HG03571 (cell line): ENCODE results near the gene GUSB.

ENCODE experiments used
- ATAC-seq: cut with Tn5 transposase; IDR thresholded peaks from one replicate; pipeline ENCODE4 v1.9.1; 2021; ENCODE audit not compliant: unreplicated experiment

Gene GUSB

DNA sequence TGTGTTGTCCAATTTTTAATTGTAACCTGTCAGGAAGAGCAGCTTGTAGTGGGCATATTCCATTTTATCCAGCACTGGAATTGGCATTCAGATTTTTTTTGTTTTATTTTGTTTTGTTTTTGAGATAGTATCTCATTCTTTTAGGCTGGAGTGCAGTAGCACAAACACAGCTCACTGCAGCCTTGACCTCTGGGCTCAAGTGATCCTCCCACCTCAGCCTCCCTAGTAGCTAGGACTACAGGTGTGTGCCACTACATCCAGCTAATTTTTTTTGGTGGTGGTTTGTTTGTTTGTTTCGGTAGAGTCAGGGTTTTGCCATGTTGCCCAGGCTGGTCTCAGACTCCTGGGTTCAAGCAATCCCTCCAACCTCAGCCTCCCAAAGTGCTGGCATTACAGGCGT is 44.7 kb downstream of the GUSB start:
- no peak for ATAC-seq

- no peak for ATAC-seq
Measured at GRCh38 chr7:65931685-65932084, 50.3 kb downstream of the GUSB start.

GRCh38 chr7:65927489-65928448 is 54.2 kb downstream of the GUSB start:
- ATAC-seq: no peak

- ATAC-seq: no peak
Measured at GRCh38 chr7:65926588-65926987, 55.4 kb downstream of the GUSB start.

DNA sequence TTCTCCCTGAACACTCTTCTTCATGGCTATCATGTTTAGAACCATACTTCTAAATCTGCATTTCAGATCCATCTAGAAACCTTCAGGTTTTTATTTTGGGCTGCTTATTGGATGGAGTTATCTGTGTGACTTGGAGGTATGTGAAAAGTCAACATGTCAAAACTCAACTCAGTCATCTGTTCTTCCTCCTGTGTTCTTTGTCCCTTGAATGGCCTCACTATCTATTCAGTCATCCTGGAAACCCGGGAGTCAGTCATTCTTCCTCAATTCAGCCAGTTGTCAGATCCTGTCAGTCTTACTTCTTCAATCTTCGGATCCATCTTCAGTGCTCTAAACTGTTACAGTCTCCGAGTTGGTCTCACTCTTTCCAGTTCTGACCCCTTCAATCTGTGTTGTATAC is 57.0 kb downstream of the GUSB start:
- ATAC-seq: no peak

DNA sequence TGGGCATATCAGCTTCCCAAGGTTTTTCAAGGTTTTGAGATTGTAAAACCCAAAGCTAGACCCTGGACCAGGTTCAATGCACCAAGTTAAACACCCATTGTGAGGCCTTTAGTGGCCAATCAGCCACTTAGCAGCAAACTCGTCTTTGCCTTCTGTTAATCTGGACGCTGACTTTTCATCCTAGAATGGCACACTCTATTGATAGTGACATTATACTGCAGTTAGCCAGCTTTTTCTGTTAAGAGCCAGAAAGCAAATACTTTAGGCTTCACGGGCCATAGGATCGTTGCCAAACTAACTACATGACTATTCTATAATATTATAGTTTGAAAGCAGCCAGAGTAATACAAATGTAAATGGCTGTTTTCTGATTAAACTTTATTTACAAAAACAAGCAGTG is 57.8 kb downstream of the GUSB start:
- ATAC-seq: no peak

DNA sequence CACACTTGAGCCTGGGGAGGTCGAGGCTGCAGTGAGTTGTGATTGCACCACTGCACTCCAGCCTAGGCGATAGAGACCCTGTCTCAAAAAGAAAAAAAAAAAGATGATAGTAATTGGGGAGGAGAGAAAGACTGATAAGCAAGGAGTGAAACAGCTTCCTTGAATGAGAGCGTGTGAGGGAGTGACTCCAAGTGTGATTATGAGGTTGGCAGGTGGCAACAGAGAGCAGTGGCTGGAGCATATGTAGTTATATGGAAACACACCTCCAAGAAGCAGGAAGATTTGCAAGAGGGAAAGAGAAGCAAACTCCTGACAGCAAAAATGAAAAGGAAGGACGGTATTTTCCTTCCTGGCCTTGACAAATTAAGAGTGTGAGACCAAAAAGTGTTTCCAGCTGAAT is 58.7 kb downstream of the GUSB start:
- no peak for ATAC-seq

DNA sequence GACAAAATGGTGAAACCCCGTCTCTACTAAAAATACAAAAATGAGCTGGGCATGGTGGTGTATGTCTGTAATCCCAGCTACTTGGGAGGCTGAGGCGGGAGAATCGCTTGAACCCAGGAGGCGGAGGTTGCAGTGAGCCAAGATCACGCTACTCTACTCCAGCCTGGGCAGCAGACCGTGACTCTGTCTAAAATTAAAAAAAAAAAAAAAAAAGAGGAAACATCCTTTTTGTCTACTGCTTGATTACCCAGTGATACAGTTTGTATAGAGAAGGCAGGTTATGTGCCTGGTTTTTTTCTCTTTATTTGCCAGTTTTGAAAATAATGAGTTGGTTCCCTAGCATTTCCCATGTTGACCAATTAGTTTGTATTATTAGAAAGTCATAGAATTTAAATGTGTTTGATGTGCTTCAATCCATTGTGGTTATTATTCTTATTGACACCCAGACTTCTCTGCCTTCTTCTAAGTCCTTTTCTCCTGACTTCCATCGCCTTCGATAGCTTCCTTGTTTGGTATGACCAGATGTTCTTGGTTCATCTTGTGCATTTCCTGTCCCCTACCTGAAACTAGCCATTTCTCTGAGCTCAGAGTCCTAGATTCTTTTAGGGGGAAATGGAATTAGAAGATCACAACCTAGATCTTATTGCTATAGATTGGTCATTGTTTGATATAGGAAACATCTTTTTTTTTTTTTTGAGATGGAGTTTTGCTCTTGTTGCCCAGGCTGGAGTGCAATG is 65.9 kb downstream of the GUSB start:
- no peak for ATAC-seq

DNA sequence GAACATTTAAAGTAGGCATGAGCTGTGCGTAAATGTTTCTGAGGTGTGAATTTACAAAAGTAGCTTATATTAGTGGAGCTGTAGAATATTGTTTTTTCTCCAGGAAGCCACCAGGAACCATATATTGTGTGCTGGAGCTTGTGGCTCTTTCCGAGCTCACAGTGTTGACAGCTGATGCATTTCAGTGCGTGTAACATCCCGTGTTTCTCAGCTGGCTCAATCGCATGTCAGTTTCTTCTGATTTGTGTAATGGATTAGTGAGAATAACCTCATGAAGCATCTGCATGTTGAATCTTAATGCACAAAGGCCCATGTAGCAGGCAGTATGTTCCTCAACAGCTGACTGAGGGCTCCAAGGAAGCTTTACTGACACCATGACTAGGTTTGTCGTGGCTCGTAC is 69.8 kb downstream of the GUSB start:
- no peak for ATAC-seq
